Gastroesophageal sphincter (tissue), 4 donors: ENCODE results near the gene BHLHE23. TPM values are rescaled to one million over a fixed set of nuclear protein-coding genes. Genes with fewer than 3 reads are reported as not detected.

Experiments used
- ATAC-seq: fragments of 150-250 bp; one replicate; pipeline ENCODE4 v1.9.1; 2016; ENCODE audit warnings: mild to moderate bottlenecking, moderate library complexity
- H3K27ac ChIP-seq, 4 donors: fragments of 200-600 bp; sonication (generic) in 3 of 4; 1 replicate in 3 of 4; 2 replicates in 1 of 4; pipeline ENCODE4 v1.5.1; 2016 to 2019
- H3K27me3 ChIP-seq: fragments of 200-600 bp; sonication (generic); one replicate; pipeline ENCODE4 v1.5.1; 2019
- H3K36me3 ChIP-seq, 2 donors: fragments of 200-600 bp; sonication (generic); one replicate each; pipeline ENCODE4 v1.5.1; 2019; ENCODE audit warnings: control low read depth in 1 of 2
- H3K4me1 ChIP-seq, 3 donors: fragments of 200-600 bp; sonication (generic); 1 replicate in 2 of 3; 2 replicates in 1 of 3; pipeline ENCODE4 v1.5.1; 2016 to 2019; ENCODE audit warnings: control low read depth in 2 of 3
- H3K4me3 ChIP-seq, 2 donors: fragments of 200-600 bp; sonication (generic); one replicate each; pipeline ENCODE4 v1.5.1; 2019; ENCODE audit warnings: mild to moderate bottlenecking in 1 of 2, moderate library complexity in 1 of 2
- H3K9me3 ChIP-seq, 3 donors: fragments of 200-600 bp; sonication (generic); one replicate each; pipeline ENCODE4 v1.5.1; 2017 to 2019; ENCODE audit warnings: control low read depth in 2 of 3
- CTCF ChIP-seq, 4 experiments: fragments of 200-600 bp in 2 of 4; fragments of 450-650 bp in 2 of 4; sonication (generic) in 1 of 4; IDR thresholded peaks; one replicate each; pipeline ENCODE4 v1.5.1; 2017 to 2019; ENCODE audit warnings: antibody characterized with exemption in 4 of 4, mild to moderate bottlenecking in 2 of 4, moderate library complexity in 2 of 4
- EP300 ChIP-seq: sonication (generic); formaldehyde crosslinking; IDR thresholded peaks from one replicate; pipeline ENCODE4 v1.6.1; 2017; ENCODE audit warnings: antibody characterized with exemption, mild to moderate bottlenecking
- POLR2A ChIP-seq, 2 donors: fragments of 450-650 bp; IDR thresholded peaks; one replicate each; pipeline ENCODE4 v1.6.1; 2017; ENCODE audit warnings: antibody characterized with exemption in 2 of 2, mild to moderate bottlenecking in 2 of 2, moderate library complexity in 1 of 2
- POLR2AphosphoS5 ChIP-seq: sonication (generic); formaldehyde crosslinking; IDR thresholded peaks from one replicate; pipeline ENCODE4 v1.6.1; 2017; ENCODE audit warnings: antibody characterized with exemption
- WGBS, 2 donors: methylation state at CpG; one replicate each; pipeline ENCODE4 v1.1.5; 2018; ENCODE audit warnings: low coverage in 1 of 2; 5-methylcytosine and 5-hydroxymethylcytosine counted together
- total RNA-seq, 4 donors: library from RNA; depleted of rRNA; stranded (reverse); fragments of >200 nt; gene quantifications; one replicate each; pipeline ENCODE4 v1.1.0, GENCODE V29; 2016

Gene BHLHE23
- total RNA-seq, 4 donors from 2014 or later: not detected

DNA sequence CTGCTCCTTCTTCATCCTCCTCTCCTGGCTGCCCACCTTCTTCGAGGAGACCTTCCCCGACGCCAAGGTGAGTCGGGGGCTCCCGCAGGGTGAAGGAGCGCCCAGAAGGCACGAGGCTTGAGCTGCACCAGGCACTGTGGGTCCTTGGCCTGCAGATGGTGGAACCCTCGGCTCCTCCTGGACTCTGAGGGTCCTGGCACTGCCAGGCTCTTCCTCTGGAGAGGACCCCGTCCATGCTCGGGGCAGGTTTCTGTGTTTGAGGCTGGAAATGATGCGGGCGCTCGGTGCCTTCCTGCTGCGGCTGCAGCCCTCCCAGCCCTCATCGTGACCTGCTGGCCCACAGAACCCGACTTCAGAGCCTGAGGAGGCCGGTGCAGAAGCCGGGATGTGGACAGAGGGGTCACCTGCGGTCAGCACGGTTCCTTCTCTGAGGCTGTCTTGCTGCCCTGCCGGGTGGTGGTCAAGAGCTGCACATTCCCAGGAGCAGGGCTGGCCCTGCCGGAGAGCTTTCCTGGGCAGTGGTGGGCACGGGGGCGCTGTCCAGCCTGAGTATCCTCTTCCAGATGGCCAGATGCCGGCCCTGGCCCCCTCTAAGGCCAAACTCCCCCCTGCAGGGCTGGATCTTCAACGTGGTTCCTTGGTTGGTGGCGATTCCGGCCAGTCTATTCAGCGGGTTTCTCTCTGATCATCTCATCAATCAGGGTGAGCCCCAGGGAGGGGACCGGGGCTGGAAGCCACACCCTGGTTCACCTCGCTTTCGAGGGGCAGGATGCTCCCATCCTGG lies 43.0 kb downstream of the BHLHE23 start:
- no peak overlapping the region for H3K27ac ChIP-seq
- H3K27me3 ChIP-seq: peaks cover 3% of the 10 kb centered on the region
- H3K4me3 ChIP-seq: no peak overlapping the region
- WGBS, 2 donors: 100% methylated on average over 3 of the region's 32 CpGs; no CpG with 5 or more reads in 1 of the 2 donors
- ATAC-seq: no peak
- TF ChIP-seq POLR2A (IDR thresholded peaks at IDR 0.05) (no peak), POLR2AphosphoS5 (no peak), CTCF (IDR thresholded peaks at IDR 0.05) (no peak), EP300 (no peak)
- H3K36me3 ChIP-seq: peaks cover 0 to 50% of the 10 kb centered on the region in 2 donors
- no peaks in the 10 kb centered on the region for H3K4me1 ChIP-seq
- H3K9me3 ChIP-seq: no peaks in the 10 kb centered on the region

GRCh38 chr20:62962891-62963613 lies 43.7 kb downstream of the BHLHE23 start:
- no peak for ATAC-seq
- TF ChIP-seq POLR2AphosphoS5 (no peak), CTCF (IDR thresholded peaks at IDR 0.05) (no peak), EP300 (no peak), POLR2A (IDR thresholded peaks at IDR 0.05) (no peak)
- Histone ChIP-seq H3K27me3 (no peaks in the 10 kb centered on the region), H3K4me3 (no peak overlapping the region), H3K36me3 (peaks cover 0 to 56% of the 10 kb centered on the region in 2 donors), H3K27ac (no peak overlapping the region), H3K4me1 (no peaks in the 10 kb centered on the region), H3K9me3 (no peaks in the 10 kb centered on the region)
- WGBS, 2 donors: 80% methylated on average over 4 of the region's 32 CpGs; no CpG with 5 or more reads in 1 of the 2 donors

GRCh38 chr20:62962221-62962879 lies 44.4 kb downstream of the BHLHE23 start:
- no peak overlapping the region for H3K4me3 ChIP-seq
- ATAC-seq: no peak
- peaks cover 0 to 59% of the 10 kb centered on the region in 2 donors for H3K36me3 ChIP-seq
- H3K27me3 ChIP-seq: no peaks in the 10 kb centered on the region
- no peak overlapping the region for H3K27ac ChIP-seq
- no peak for TF ChIP-seq EP300
- no peak for TF ChIP-seq POLR2A (IDR thresholded peaks at IDR 0.05)
- no peak for TF ChIP-seq CTCF (IDR thresholded peaks at IDR 0.05)
- TF ChIP-seq POLR2AphosphoS5: no peak
- no peaks in the 10 kb centered on the region for H3K4me1 ChIP-seq
- no peaks in the 10 kb centered on the region for H3K9me3 ChIP-seq
- 88 to 97% methylated on average over 6 to 8 of the region's 30 CpGs for WGBS, 2 donors

DNA sequence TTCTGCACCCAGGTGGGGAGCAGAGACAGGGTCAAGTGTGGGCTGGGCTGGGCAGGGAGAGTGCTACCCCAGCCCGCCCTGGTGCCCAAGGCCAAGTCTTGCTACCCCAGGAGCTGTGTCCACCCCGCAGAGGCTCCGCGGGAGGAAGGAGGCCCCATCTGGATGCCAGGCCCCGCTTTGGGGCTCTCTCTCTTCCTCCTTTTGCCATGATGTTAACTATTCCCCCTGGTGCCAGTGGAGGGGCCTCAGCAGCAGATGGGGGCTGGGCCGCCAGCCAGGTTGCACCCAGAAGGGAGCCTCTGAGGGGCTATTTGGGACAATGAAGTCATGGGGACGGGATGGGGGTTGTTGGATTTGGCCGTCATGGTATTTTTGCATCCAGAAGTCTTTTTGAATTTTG lies 45.0 kb downstream of the BHLHE23 start:
- Histone ChIP-seq H3K4me1 (no peaks in the 10 kb centered on the region), H3K27ac (no peak overlapping the region), H3K9me3 (no peaks in the 10 kb centered on the region), H3K4me3 (no peak overlapping the region), H3K27me3 (no peaks in the 10 kb centered on the region), H3K36me3 (peaks cover 0 to 59% of the 10 kb centered on the region in 2 donors)
- no peak for ATAC-seq
- TF ChIP-seq POLR2A (IDR thresholded peaks at IDR 0.05) (no peak), CTCF (IDR thresholded peaks at IDR 0.05) (no peak), POLR2AphosphoS5 (no peak), EP300 (no peak)
- WGBS, 2 donors: 90% methylated on average over 4 of the region's 8 CpGs; no CpG with 5 or more reads in 1 of the 2 donors
